H1 (cell line): ENCODE results near the gene TMEM115. TPM values are rescaled to one million over a fixed set of nuclear protein-coding genes. Genes with fewer than 3 reads are reported as not detected.

ENCODE experiments used
- RFX5 ChIP-seq: IDR thresholded peaks from 2 replicates; pipeline ENCODE4 v1.6.1; 2011; ENCODE audit warnings: low read depth, low read length, improper control_type of control experiment, borderline replicate concordance
- polyA plus RNA-seq, 7 experiments: library from polyadenylated mRNA; depleted of rRNA in 3 of 7; stranded (reverse) in 5 of 7; unstranded in 2 of 7; fragments of >200 nt in 5 of 7; fragments of 200-250 nt in 2 of 7; gene quantifications; 1 replicate in 5 of 7; 2 replicates in 1 of 7; 4 replicates in 1 of 7; pipeline versions ENCODE4 v1.2.1 to v1.2.3, GENCODE V29; 2011 to 2013; ENCODE audit warnings: missing spikeins in 2 of 7, mixed read lengths in 2 of 7
- total RNA-seq: library from RNA; stranded (reverse); fragmentation: NEBNext Ultra II Directional; extraction: Animal tissue kit (Norgen Biotek cat#: 25700); gene quantifications from 2 replicates; pipeline ENCODE4 v1.2.1, GENCODE V29; 2021

TMEM115 gene
- total and polyA plus RNA-seq, 2 of the 8 experiments (the other 6 are each of a cell fraction or from before 2014, with no cell fraction given), result 25.4 to 32.4 TPM

DNA sequence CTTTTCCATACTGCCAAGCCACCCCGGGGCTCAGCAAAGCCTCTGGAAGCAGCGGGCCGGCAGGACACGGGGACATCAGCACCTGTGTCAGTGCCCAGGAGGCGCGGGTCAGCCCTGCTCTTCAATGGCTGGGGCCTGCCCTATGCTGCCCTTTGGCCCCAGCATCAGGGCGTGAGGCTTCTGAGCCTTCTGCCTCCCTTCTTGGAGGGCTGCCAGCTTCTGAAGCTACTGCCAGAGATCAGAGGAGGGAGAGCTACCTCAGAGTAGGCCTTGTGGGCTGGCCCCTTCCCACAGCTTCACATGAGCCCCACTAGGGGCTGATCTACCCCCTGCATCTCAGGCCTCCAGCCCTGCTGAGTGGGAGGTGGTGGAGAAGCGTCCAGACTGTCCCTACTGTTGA, 13.0 kb upstream of the TMEM115 start (continued):
- TF ChIP-seq RFX5, result no peak
- TF ChIP-seq, all 59 proteins: peak for 0
